Dendritic cell treated with granulocyte-macrophage colony-stimulating factor and Interleukin-4, amounts not matched to agents 40 ng/mL and 50 ng/mL, for 4 days (primary cell): Measurements from ENCODE around the gene ADAM12.

Experiments
- H3K27ac Mint-ChIP-seq: one replicate; pipeline ENCODE4 v1.8.0; 2022; ENCODE audit warnings: mild to moderate bottlenecking, mixed read lengths
- H3K27me3 Mint-ChIP-seq: one replicate; pipeline ENCODE4 v1.8.0; 2022; ENCODE audit warnings: mild to moderate bottlenecking, mixed read lengths
- H3K36me3 Mint-ChIP-seq: one replicate; pipeline ENCODE4 v1.8.0; 2022; ENCODE audit warnings: low read depth, mixed read lengths
- H3K4me1 Mint-ChIP-seq: one replicate; pipeline ENCODE4 v1.8.0; 2022; ENCODE audit warnings: low read depth, mixed read lengths
- H3K4me3 Mint-ChIP-seq: one replicate; pipeline ENCODE4 v1.8.0; 2022; ENCODE audit warnings: mild to moderate bottlenecking, moderate library complexity, mixed read lengths
- H3K9me3 Mint-ChIP-seq: one replicate; pipeline ENCODE4 v1.8.0; 2022; ENCODE audit warnings: mixed read lengths
- intact Hi-C: fragments of 100-400 bp; cut with micrococcal nuclease; formaldehyde crosslinking; loops from one replicate; pipeline ENCODE4 v1.15.0; 2022

The ADAM12 gene

DNA sequence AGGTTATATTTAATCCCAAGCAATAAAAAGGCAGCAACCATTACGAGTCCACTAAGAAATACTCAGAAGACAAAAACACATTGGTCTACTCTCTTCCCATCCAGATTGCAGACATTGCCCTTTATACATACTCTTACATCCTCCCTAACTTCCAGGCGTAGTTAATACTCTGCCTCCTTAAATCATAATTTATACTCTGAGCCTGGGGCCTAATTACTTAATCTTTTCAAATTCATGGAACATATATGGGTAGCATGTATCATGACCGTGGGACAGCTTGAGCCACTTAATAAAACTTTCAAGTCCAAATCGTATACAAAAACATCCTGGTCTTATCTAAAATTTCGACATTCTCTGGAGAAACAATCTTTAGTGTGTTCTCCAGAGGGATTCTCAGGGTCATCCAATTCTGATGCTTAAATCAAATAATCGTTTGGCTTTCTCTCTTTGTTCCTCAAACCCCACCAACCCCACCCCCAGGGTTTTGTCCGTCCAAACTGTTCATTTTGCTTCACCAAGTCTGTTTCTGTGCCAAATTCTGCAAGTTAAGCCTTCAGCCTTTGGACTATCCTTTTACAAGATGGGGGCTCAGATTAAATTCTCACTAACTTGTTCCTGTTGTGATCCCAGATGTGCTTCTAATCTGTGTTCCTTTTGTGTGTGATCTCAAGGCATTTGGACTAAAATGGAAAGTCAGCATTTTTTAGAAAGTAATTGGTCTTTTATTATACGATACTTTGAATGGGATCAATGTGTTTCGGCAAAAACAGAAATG lies 86.4 kb downstream of the ADAM12 start:
- intact Hi-C loops = loop anchor here (2.0 kb wide), 1 partner anchor 319 kb away; no protein-coding TSS in a partner anchor
- no peaks in the 10 kb centered on the region for H3K36me3 Mint-ChIP-seq
- H3K9me3 Mint-ChIP-seq = no peaks in the 10 kb centered on the region
- H3K4me3 Mint-ChIP-seq = no peak overlapping the region
- peaks cover 6% of the 10 kb centered on the region for H3K27me3 Mint-ChIP-seq
- peaks cover 16% of the 10 kb centered on the region for H3K4me1 Mint-ChIP-seq
- no peak overlapping the region for H3K27ac Mint-ChIP-seq

DNA sequence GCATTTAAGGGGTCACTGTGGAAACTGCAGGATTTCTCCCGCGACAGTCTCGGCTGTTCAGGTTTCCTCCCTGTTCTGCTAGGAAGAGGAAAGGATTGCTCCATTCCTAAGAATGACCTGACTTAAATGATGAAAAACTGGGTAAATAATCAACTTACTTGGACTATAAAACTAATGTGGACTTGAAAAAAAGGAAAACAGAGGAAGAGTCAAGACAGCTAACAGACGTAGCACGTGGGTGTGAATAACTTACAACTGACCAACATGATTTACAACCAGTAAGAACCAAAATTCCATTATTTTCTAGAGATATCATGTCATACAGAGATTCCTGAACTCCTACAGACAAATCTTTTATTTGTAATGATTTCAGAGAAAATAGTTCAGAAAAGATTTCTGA lies 93.8 kb downstream of the ADAM12 start:
- H3K4me3 Mint-ChIP-seq = no peak overlapping the region
- H3K36me3 Mint-ChIP-seq = no peaks in the 10 kb centered on the region
- H3K4me1 Mint-ChIP-seq = no peaks in the 10 kb centered on the region
- no peak overlapping the region for H3K27ac Mint-ChIP-seq
- intact Hi-C loops = no loop called here
- peaks cover 2% of the 10 kb centered on the region for H3K27me3 Mint-ChIP-seq
- no peaks in the 10 kb centered on the region for H3K9me3 Mint-ChIP-seq

DNA sequence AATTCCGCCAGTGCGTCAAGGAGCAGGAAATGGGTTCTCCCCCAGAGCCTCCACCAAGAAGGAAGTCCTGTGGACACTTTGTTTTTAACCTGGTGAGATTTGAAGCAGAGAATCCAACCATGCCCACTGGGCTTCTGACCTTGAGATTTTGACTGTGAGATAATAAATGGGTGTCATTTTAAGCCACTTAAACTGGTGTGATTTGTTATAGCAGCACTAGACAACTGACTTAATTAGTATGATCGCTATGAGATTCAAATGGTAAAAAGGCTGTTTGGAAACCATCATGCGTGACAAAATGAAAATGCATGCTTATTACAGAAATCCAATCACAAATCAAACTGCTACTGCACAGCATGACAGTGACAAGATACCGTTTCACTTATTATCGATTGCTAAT lies 98.0 kb downstream of the ADAM12 start:
- Mint-ChIP-seq H3K4me1 (peaks cover 7% of the 10 kb centered on the region), H3K27me3 (no peaks in the 10 kb centered on the region), H3K27ac (no peak overlapping the region), H3K4me3 (no peak overlapping the region), H3K9me3 (no peaks in the 10 kb centered on the region), H3K36me3 (no peaks in the 10 kb centered on the region)
- intact Hi-C loops = no loop called here

DNA sequence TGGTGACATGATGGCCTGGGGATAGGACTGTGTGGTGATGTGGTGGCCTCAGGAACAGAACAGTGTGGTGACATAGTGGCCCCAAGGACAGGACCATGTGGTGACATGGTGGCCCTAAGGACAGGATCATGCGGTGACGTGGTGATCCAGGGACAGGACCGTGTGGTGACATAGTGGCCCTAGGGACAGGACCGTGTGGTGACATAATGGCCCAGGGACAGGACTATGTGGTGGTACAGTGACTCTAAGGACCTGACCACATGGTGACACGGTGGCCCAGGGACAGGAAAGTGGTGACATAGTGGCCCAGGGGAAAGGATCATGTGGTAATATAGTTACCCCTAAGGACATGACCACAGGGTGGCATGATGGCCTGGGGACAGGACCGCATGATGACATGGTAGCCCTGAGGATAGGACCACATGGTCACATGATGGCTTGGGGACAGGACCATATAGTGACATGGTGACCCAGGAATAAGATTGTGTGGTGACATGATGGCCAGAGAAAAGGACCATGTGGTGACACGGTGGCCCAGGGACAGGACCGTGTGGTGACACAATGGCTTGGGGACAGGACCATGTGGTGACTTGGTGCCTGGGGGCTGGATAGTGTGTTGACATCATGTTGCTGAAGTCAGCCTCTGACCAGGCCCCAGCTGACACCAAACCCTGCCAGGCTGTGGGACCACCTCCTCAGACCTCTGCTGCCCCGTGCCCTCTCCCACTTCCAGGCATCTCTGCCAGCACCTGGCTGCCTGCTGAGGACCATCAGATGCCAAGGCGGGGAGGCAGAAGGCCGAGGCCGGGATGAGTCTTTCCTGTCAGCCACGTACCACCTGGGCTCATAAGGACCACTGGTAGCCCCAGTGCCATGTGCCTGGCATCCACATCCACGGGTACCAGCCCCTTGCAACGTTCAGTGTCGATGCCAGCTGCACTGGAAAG lies 99.5 kb downstream of the ADAM12 start:
- intact Hi-C loops = no loop called here
- no peaks in the 10 kb centered on the region for H3K36me3 Mint-ChIP-seq
- no peak overlapping the region for H3K27ac Mint-ChIP-seq
- no peaks in the 10 kb centered on the region for H3K9me3 Mint-ChIP-seq
- peaks cover 7% of the 10 kb centered on the region for H3K4me1 Mint-ChIP-seq
- no peaks in the 10 kb centered on the region for H3K27me3 Mint-ChIP-seq
- H3K4me3 Mint-ChIP-seq = no peak overlapping the region

DNA sequence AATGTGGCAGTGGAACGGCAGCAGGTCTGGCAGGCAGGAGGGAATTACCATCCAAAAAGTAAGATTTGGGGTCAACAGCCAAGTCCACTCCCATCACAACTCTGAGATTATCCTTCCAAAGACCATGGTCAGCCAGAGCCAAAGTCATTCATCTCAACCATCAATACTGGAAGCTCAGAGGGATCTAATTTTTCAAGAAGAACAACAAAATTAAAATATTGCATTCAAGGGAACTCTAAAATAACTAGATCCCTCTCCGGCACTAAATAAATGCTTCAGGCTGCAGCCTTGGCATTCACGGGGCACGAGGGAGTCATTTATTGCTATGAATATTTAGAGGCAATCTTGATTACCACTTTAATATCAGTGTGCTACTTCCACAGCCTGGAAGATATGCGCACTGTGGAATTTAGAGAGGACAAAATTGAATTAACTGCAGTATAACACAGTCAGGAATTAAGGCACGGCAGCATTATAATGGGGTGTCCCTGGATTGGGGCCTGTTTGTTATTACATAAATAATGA lies 102.0 kb downstream of the ADAM12 start:
- Mint-ChIP-seq H3K4me3 (no peak overlapping the region), H3K27ac (no peak overlapping the region), H3K36me3 (no peaks in the 10 kb centered on the region), H3K27me3 (peaks cover 3% of the 10 kb centered on the region), H3K4me1 (peaks cover 7% of the 10 kb centered on the region), H3K9me3 (no peaks in the 10 kb centered on the region)
- intact Hi-C loops = no loop called here

DNA sequence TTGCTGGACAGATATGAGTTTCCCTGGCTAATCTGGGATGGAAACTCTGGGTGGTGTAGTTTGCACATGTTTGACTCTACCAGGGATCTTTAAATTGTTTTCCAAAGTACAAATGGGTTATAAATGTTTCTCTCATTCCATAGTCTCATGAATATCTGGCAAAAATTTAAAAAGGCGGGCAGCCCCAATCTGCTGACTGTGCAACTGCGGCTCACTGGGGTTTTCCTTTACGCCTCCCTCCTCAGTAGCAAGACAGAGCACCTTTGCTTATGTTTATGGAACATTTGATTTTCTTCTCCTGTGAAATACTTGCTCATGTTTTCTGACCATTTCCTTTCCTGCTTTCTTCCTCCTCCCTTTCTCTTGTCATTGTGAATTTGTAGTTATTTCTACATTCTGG lies 105.0 kb downstream of the ADAM12 start:
- H3K27me3 Mint-ChIP-seq = peaks cover 3% of the 10 kb centered on the region
- H3K4me3 Mint-ChIP-seq = no peak overlapping the region
- H3K36me3 Mint-ChIP-seq = no peaks in the 10 kb centered on the region
- peaks cover 7% of the 10 kb centered on the region for H3K4me1 Mint-ChIP-seq
- intact Hi-C loops = no loop called here
- no peaks in the 10 kb centered on the region for H3K9me3 Mint-ChIP-seq
- no peak overlapping the region for H3K27ac Mint-ChIP-seq

DNA sequence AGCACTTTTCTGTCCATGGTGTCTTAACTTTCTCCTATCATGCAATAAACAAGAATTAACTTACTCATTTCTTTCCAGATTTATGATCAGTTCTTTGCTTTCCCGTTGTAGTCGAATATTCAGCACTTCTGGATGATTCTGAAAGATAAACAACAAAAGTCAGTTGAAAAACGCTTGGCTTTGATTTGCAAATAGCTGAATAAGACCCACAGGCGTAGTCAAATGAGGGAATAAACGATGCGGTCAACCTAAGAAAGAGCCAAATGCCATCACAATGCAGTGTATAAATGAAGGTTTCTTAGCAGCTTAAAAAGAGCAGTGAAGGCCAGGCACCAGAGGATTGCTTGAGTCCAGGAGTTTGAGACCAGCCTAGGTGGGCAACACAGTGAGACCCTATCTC lies 109.4 kb downstream of the ADAM12 start:
- Mint-ChIP-seq H3K27ac (no peak overlapping the region), H3K27me3 (peaks cover 9% of the 10 kb centered on the region), H3K4me1 (no peaks in the 10 kb centered on the region), H3K36me3 (no peaks in the 10 kb centered on the region), H3K4me3 (no peak overlapping the region), H3K9me3 (no peaks in the 10 kb centered on the region)
- intact Hi-C loops = no loop called here

DNA sequence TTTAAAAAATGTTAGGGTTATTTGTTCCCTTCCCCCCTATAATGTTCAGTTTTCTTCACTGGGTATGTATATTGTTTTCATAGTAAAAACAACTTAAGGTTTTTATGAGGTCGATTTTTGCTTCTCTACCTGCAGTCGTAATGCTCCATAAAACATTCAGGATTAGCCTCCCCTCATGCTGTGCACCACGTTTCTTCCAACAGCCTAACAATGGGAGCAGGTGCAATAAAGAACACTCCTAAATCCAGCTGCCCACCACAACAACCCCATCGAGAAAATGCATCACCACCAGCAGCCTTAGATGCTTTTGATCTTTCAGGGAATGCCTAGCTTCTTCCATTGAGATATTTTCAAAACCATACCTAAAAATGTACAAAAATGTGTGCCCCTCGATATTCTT lies 111.1 kb downstream of the ADAM12 start:
- Mint-ChIP-seq H3K27me3 (peaks cover 6% of the 10 kb centered on the region), H3K36me3 (no peaks in the 10 kb centered on the region), H3K4me1 (no peaks in the 10 kb centered on the region), H3K9me3 (no peaks in the 10 kb centered on the region), H3K4me3 (no peak overlapping the region), H3K27ac (no peak overlapping the region)
- intact Hi-C loops = no loop called here

DNA sequence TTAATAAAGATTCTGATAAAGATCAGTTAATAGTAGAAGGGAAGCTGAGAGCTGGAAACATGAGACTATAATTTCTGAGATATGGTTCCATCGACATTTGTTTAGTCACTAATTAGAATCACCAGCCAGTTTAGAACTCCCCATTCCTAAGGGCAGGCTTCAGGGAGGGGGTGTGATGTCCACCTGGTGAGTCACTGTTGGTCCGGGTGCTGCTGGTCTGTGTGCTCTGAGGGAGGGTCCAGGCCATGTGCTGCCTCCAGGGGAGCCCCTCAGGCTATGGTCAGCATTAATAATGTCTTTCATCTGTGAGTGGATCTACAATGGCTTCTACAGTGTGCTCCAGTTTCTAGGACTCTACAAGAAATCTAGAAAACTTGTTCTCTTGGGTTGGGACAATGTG lies 115.8 kb downstream of the ADAM12 start:
- intact Hi-C loops = no loop called here
- H3K4me3 Mint-ChIP-seq = no peak overlapping the region
- H3K9me3 Mint-ChIP-seq = no peaks in the 10 kb centered on the region
- H3K4me1 Mint-ChIP-seq = no peaks in the 10 kb centered on the region
- H3K36me3 Mint-ChIP-seq = no peaks in the 10 kb centered on the region
- no peak overlapping the region for H3K27ac Mint-ChIP-seq
- peaks cover 3% of the 10 kb centered on the region for H3K27me3 Mint-ChIP-seq

DNA sequence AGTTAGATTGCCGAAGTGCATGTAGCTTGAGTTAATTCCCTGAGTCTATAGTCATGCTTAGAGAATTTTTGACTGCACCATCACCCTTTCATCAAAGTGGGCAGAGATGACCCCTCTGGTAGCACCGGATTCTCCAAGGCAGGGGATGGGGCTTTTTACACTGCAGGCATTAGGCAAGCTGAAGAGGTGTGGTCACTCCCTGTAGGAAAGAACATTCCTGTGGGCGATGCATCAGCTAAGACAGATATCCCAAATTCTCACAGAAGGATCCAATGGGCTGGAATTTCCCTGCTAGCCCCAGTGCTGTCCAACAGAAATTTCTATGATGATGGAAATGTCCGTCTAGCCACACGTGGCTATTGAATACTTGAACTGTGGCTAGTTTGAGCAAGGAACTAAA lies 118.2 kb downstream of the ADAM12 start:
- no peak overlapping the region for H3K27ac Mint-ChIP-seq
- no peak overlapping the region for H3K4me3 Mint-ChIP-seq
- no peaks in the 10 kb centered on the region for H3K36me3 Mint-ChIP-seq
- no peaks in the 10 kb centered on the region for H3K4me1 Mint-ChIP-seq
- intact Hi-C loops = no loop called here
- H3K27me3 Mint-ChIP-seq = peaks cover 1% of the 10 kb centered on the region
- peaks cover 18% of the 10 kb centered on the region for H3K9me3 Mint-ChIP-seq

DNA sequence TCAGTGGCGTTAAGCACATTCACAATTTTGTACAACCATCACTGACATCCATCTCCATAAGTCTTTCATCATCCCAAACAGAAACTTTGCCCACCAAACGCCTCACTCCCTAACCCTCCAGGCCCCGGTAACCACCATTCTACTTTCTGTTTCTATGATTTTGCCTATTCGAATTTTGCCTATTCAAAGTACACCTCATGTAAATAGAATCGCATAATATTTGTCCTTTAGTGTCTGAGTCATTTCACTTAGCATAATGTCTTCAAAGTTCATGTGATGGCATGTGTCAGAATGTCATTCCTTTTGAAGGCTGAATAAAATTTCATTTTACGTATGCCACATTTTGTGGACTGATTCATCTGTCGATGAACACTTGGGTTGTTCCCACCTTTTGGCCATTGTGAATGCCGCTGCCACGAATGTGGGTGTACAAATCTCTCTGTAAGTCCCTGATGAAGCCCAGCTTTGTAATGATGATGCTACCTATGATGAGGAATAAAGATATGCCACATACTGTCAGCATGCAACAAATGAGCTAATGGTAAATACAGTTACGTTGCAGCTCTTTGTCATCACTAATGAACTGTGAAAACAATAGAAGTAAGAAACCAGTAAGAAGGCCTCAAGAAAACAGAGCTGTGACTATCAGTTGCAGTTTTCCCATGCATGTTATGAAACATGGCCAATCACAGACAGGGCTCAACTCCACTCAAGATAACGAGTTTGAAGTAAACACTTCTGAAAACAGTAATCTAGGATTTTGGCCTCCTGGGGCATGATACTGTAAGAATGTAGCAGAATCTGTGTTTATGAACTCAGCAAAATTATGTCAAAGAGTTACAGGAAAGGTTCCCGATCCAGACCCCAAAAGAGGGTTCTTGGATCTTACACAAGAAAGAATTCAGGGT lies 120.0 kb downstream of the ADAM12 start:
- Mint-ChIP-seq H3K36me3 (no peaks in the 10 kb centered on the region), H3K27ac (no peak overlapping the region), H3K9me3 (peaks cover 18% of the 10 kb centered on the region), H3K4me1 (no peaks in the 10 kb centered on the region), H3K4me3 (no peak overlapping the region), H3K27me3 (peaks cover 4% of the 10 kb centered on the region)
- intact Hi-C loops = no loop called here

DNA sequence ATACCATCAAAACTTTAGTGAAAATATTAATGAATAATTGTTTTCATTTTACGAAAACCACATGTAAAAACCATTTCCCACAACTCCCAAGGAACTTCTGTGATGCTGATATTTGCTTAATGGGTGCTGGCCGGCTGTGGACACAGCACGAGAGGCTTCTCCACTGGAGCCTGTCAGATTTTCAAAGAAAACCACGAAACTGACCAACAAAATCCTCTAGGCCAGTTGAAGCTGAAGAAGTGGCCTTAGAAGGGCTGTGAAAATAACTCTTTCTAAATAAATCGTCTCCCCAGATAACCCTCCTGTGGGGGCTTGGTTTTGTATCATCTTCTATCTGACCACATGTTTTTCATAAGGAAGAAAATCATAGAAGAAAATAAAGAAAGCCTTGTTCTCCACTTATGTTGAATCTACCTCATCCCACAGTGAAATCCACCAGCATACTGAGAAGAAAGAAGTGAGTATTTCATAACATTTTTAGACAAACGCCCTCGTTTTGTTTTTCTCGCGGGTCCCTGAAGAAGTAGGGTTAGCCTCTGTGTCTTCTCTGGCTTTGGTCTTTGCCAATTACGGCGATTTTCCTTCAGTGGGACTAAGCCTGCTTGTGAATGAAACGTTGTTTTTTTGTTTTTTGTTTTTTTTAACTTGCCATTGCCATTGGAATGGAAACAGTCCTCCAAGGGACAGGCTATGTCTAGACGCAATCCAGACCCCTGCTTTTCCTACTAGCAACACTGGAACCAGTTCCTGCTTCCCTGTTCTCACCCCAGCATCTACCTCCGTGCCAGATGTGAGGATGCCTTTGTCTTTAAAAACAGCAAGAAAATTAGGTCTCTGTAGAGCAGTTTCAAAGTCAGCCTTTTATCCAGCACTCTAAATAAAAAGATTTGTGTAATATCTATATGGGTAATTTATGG lies 123.9 kb downstream of the ADAM12 start:
- H3K4me3 Mint-ChIP-seq = no peak overlapping the region
- no peak overlapping the region for H3K27ac Mint-ChIP-seq
- no peaks in the 10 kb centered on the region for H3K36me3 Mint-ChIP-seq
- no peaks in the 10 kb centered on the region for H3K4me1 Mint-ChIP-seq
- H3K27me3 Mint-ChIP-seq = peaks cover 9% of the 10 kb centered on the region
- intact Hi-C loops = no loop called here
- H3K9me3 Mint-ChIP-seq = peaks cover 18% of the 10 kb centered on the region
